Cortex of kidney (tissue), 1 donor: Measurements from ENCODE around the gene KCNH4.
"Not testable (repeated sequence)": the region's sequence is repeated elsewhere in the genome, so short reads cannot be mapped to it uniquely, and the experiment has no call there.

Experiments
- DNase-seq: peaks from one replicate; lab custom pipeline; 2025; lab: John Stamatoyannopoulos, UW

KCNH4 gene

DNA sequence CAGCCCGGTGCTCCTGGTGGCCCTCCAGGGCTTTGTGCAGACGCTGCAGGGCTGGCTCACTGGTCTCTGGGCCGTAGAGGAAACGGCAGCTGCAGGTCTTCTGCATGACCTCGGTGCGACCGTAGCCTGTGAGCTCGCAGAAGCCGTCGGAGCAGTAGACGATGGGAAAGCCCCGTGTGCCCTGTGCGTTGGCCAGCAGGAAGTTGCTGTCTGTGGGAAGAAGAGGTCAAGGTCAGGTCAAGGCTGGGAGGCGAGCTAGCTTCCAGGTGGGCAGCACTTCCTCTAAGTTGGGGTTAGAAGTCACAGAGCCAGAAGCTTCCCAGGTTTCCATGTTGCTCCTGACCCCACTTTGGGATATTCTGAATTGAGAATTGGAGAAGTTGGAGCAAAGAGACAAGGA, 2.1 kb downstream of the KCNH4 start:
- no peak for DNase-seq

DNA sequence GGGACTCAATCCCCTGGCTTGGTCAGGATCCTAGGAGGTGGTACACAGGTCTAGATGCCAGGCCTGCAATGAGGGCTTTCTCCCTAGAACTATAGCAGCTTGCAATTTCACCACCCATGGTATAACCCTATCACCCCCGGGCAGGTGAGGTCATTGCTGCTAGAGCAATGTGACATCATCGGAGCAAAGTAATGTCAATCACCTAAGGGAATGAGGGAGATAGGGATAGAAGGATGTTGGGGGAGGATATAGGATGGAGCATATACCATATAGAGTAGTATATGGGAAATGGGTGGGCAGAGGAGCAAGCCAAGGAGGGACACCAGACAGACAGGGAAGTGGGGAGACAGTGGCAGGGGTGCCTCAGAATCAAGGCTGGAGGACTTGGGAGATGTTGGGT, 3.3 kb downstream of the KCNH4 start:
- no peak for DNase-seq

DNA sequence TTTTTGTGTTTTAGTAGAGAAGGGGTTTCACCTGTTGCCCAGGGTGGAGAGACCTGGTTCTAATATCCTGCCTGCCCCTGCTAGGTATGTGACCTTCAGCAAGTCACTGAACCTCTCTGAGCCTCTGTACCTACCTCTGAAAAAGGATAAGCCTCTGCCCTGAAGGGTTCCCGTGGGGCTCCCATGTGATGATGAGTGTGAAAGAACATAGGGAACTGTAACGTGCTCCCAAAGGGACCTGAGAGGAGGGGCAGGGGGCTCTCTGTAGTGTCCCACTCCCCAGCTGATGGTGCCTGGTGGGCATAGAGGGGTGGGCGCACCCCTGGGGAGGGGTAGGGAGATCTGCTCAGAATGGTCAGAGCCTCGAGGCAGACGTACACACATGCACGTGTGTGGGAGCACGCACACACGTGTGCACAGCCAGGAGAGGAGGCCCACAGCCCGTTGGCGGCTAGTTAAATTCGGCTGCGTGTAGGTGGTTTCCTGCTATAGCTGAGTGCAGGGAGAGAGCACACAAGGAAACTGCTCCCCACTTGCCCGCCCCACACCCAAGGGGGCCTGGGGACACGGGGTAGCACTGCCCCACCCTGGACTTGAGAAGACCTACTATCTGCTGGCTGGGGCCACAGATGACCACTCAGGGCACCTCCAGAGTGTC, 6.7 kb downstream of the KCNH4 start:
- no peak for DNase-seq

DNA sequence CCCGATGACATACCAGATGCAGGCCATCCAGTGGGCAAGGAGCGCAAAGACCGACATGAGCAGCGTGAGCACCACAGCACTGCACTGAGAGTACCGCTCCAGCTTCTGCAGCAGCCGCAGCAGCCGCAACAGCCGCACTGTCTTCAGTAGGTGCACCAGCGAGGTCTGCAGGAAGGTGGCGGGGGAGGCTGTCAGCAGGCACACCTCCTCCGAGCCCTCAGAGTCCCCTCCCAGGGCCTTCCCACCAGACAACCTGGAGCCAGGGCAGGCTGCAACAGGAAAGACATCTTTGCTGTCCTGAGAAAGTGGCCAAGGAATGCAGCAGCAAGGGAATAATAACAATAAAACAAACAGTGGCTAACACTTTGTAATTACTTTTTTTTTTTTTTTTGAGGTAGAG, 9.1 kb downstream of the KCNH4 start:
- no peak for DNase-seq

DNA sequence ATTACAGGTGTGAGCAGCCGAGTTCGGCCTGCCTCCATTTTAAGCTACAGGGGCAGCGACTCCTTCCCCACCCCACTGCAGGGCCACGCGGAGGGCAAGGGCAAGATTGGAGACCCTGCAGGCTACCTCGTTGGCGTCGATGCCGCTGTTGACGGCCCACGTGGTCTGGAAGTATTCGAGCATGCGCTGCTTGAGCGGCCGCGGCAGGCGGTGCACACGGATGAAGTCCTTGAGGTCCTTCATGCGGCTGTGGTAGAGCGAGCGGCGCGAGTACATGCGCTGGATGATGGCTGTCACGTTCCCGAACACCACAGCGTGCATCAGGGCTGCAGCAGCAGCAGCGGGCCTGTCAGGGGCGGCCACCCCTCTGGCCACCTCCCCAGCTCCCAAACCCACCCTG, 11.6 kb downstream of the KCNH4 start:
- DNase-seq, result no peak

DNA sequence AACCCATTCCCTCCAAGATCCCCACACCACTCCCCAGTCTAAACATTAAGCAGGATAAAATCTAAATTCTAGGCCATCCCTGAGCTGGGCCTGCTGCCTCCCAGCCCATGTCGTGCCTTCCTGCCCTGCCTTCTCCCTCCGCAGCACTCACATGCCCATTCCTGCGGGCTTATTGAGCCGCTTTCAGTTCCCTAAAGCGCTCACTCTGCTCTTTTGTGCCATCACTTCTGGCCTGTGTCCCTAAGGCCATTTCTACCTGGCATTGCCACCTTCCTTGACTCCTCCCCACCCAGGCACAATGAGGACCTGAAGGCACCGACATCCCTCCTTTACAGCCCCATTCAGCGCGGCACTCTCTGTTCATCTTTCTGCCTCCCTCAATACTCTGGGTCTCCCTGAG, 13.1 kb downstream of the KCNH4 start:
- DNase-seq, result no peak

DNA sequence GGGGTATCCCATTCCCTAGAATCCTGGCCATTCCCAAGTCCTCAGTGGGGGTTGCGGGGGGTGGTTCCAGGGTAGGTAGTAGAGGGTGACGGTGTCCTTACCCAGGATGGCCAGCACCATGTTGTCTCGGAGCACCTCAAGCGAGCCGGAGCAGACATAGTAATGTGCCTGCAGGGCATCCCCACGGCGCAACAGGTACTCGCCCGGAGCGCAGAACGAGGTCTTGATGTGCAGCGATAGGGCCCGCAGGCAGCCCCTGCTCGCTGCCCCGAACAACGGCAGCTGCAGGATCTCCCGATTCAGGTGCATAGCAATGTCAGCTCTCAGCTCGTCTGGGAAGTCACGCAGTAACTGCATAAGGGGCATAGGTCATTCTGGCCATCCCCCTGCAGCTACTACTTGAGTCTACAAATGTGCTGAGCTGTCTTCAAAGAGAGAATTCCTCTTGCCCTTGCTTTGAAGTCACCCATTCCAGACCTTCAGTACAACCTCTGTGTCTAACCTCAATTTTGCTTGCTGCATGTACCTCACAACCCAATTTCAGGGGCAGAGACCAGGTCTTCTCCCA, 14.7 kb downstream of the KCNH4 start:
- DNase-seq, result no peak

DNA sequence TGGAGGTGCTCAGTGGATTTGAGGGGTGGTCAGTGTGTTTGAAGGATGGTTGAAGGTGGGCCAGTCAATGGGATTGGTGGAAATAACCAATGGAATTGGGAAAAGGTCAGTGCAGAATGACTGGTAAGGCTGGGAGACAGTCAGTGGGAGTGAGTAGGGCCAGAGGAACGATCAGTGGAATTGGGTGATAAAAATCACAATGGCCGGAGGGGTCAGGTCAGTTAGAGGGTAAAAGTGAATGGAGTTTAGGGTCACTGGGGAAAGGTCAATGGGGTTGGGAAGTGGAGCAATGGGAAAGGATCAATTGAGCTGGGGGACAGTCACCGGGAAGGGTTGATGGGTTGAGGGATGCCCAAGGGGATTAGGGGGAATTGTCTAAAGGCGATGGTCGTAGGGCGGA, 15.2 kb downstream of the KCNH4 start:
- no peak for DNase-seq

DNA sequence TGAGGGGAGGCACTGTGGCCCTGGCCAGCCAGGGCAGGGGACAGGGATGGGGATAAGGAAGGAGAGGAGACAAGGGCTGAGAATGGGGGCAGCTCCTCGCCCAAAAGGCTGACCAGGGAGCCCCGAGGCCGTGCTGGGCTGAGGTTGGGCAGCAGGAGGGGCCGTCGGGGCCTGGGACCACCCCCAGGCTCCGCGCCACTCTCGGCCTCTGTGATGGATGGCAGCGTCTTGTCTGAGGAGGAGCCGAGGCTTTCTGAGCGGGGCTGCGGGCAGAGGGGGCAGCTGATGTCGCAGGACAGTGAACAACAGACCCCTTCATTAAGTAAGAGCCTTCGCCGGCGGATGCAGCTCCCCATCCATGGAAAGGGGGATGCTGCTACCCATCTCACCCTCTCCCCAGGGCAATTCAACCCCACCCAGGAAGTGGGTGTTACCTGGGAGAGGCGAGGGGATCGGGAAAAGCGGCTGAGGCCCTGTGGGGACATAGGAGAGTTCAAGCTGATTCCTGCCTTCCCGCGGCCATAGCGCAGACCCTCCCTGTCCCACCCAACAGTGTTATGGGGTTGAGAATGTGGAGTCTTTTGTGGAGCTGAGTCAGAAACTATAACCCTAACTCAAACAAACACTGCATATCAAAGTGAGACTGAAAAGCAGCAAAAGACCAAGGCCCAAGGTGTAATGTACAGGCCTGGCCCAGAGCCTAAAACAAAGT, 17.1 kb downstream of the KCNH4 start:
- DNase-seq, result no peak

DNA sequence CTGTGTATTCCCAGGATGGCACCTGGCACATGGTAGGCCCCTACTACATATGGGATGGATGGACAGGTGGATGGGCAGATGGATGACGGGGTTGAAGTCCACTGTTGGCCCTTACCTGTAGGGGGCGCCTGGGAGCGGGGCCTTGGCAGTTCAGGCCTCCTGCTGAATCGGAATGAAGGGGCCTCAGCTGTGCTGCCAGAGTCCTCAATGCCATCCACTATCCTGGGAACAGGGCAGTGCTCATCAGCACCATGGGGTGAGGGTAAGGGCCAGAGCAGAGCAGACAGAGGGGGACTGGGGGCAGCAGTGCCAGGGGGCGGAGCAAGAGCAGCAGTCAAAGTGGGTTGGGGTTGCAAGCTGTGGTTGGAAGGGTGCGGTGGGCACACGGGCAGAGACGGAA, 17.8 kb downstream of the KCNH4 start:
- DNase-seq, result no peak

DNA sequence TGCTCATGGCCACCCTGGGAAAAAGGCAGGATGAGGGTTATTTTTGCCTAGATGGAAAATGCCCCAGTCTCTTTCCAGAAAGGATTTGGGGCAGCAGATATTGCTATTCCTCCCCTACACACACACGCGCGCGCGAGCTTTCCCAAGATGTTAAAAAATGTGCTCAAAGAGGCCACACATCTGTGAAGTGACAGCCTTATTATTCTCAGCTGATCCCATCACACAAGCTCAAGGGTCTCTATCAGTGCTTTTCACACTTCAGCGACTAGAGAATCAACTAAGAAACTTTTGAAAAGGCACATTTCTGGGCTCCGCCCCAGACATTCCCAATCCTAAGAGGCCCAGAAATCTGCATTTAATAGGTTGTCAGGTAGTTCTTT, 20.4 kb downstream of the KCNH4 start:
- no peak for DNase-seq

DNA sequence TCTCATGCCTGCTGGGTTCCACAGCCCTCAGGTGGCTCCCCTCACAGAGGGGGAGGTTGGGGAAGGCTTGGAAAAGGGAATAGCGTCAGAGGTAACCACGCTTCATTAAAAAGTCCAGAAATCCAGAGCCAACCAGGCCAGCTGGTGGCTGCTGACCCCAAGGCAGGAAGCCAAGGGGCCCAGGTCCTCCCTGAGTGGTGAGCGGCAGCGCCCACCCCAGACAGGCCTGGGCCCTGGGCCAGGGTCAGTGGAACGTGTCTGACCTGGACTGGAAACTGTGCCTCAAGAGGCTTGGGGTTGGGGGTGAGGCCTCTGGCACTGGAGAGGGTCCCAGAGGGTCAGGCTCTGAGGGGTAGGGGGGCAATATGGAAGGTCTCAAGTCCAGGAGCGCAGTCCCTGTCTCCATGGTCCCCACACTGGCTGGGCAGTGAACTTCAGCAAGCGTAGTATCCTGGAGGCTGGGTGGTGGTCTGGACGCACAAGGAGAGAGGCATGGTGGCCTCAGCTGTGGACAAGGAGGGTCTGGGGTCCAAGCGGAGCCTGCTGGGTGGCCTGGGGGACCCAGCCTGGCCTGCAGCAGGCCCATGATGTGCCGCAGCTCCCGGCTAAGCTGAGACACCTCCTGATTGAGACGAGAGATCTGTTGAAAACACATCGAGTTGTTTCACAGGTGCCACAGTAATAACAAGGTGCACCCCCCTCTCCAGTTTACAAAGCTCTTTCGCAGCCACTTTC, 21.0 kb downstream of the KCNH4 start:
- DNase-seq, result no peak

DNA sequence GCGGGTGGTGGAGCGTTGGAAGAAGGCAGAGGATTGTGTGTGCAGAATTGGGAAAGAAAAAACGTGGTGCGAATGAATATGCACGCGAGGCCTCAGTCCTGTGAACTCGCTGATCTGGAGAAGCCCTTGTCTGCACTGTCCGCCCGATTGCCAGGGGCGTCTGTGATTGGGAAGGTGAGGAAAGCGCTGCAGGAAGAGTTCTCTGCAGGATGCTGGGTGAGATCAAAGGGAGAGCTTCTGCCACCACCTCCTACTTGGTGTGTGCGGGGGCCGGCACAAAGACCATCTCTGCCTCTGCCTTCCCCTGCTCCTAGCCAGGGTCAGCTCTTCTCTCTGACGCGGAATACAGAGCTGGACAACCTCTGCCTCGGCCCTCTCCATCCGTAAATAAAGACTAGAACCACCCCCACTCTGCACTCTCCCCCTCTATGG, 25.3 kb downstream of the KCNH4 start:
- no peak for DNase-seq

DNA sequence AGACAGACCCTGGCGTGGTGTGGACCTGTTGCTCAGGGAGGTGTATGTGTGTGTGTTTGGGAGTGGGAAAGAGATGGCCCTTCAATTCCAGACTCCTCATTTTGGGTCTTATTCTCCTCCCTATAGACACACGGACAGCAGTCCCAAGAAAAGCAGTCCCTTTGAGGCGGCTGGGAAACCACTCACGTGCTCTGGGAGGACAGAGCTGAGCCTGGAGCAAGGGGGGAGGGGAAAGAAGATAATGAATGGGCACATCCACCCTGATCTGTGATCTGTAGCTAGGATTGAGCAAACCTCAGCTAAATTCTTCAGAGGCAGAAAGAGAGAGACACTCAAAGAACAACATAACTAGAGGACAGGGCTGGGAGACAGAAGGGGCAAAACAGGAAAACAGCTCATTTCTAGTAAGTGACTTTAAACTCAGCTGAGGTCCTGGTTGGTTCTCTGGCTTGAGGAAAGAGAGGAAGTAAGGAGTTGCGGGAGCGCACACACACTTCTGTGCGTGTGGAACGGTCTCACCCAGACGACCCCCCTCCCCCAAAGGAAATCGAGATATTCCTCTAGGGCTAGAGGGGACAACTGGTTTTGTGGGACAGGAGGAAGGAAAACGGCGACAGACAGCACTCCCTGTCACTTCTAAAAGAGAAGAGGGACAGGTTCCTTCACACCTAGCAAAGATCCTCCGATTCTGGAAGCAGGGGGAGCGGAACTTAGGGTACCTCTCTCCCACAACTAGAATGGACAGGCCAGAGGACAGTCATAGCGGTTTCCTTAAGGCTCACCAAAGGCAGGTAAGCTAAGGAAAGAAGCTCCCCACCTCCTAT, 26.8 kb downstream of the KCNH4 start:
- DNase-seq, result no peak

DNA sequence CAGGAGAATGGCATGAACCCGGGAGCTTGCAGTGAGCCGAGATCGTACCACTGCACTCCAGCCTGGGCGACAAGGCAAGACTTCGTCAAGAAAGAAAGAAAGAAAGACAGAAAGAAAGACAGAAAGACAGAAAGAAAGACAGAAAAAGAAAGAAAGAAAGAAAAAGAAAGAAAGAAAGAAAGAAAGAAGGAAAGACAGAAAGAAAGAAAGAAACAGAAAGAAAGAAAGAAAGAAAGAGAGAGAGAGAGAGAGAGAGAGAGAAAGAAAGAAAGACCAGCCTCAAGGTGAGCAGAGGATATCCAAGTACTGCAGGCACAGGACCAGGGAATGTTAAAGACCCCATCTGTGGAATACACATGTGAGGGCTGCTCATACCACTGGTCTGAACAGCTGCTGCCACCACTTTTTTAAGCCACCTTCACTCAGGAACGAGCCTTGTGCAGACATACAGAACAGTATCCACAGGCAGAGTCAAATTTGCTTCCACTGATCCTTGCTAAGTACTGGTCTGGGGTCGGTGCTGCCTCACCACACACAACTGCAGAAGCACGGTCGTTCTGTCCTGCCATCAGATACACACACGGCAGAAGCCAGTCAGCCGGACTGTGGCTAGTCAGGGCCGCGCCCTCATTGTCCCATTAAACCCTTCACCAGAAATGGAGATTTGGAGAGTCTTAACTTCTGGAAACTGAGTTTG, 33.9 kb downstream of the KCNH4 start:
- DNase-seq, result no peak

DNA sequence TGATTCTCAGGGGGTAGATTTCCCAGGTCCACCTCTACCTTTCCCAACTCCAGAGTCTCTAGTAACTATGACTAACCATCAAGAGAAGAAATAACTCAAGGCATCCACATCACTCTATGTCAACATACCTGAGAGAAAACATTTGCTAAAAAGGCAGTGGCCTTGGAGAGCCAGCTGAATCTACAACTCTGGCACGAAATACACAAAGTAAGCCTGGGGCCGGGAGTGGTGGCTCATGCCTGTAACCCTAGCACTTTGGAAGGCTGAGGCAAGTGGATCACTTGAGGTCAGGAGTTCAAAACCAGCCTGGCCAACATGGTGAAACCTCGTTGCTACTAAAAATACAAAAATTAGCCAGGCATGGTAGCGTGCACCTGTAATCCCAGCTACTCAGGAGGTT, 37.8 kb downstream of the KCNH4 start:
- DNase-seq, result not testable (repeated sequence)

DNA sequence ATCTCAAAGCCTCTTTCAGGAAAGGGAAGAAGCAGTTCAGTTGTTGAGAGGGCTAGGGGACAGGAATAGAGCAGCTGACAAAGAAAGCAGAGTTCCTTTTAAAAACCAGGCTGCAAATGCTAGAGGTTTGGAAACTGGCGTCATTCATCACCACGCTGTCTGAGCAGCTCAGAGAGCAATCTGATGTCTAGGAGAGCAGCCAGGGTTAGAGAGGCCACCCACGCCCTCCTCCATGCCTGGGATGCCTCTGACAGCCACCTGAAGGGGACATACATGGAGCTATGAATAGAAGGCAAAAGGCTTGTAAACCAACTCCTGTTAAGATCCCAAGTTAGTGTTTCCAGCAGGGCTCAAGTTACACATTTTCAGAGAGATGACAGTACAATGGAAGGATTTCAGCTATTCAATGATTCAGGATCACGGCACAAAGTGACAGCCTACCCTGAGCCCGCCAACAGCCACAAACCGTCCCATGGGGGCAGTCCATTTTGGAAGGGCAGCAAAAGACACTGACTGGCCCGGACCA, 38.5 kb downstream of the KCNH4 start:
- DNase-seq, result no peak

DNA sequence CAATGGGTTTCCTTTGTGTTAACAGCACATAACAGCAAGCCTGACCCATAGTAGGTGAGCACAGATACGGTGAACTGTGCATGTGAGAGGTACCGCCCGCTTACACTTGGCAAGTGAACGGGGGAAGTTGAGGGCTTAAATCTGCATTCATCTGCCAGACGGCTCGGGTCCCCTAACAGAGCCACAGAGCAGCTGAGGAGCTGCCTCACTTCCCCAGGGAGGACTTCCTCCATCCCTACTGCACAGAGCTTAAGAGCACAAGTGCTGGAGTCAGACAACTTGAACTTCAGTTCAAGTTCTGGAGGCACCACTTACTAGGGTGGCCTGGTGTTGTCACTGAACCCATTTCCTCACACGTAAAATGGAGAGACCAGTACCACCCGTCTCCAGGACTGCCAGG, 39.6 kb downstream of the KCNH4 start:
- no peak for DNase-seq

DNA sequence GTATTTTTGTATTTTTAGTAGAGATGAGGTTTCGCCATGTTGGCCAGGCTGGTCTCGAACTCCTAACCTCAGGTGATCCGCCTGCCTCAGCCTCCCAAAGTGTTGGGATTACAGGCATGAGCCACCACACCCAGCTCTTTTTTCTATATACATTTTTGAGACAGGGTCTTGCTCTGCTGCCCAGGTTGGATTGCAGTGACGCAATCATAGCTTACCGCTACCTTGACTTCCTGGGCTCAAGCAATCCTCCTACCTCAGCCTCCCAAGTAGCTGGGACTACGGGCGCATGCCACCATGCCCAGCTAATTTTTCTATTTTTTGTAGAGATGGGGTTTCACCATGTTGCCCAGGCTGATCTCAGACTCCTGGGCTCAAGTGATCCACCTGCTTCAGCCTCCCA, 40.3 kb downstream of the KCNH4 start:
- not testable (repeated sequence) for DNase-seq

DNA sequence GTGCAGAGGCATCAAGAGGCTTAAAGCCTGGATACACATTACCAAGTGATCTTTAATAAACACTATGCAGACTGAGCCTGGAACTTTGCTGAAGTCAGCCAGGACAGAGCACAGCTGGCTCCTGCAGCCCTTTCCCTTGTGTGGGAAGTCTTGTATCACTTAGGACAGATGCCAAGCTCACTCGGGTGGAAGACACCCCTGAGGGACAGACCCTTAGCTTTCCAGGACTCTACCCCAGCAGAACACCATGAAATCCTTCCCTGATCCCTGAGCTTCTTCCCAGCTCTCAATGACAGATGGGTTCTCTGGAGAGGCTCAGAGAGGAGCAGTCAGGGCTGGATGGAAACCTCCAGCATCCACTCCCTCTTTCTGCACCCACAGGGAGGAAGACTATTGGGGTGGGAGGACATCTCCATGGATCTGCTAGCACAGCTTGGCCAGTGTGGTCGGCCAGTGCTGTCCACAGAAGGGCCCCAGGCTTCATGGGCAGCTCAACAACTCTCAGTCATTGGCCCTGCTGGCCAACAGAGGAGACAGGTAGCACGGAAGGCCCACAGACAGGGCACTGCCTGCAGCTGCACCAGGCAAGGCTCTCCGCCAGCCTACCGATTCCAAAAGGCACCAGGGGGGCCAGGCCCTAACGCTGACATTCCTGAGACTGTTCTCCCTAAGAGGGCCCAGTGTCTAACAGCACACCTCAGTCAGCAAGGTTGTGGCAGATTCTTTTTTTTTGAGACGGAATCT, 42.0 kb downstream of the KCNH4 start:
- DNase-seq, result no peak

DNA sequence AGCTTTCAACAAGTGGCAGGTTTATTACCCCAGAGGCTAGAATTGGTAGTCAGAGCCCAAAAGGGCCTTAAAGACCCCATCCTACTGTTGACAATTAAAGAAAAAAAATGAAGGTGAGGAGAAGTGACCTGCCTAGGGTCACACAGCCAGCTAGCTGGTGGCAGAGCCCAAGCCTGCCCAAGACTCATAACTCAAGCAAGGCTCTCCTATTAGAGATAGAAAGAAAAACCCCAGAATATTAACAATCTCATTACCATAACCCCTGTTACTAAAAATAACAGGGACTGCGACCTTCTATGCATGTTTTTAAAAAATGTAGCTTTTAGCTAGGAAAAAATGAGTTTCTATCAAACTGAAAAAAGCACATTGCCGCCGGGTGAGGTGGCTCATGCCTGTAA, 44.3 kb downstream of the KCNH4 start:
- no peak for DNase-seq
